T-helper 1 cell treated with Interleukin-12 subunit alpha and Interleukin-12 subunit beta and Interleukin-4 antibody, amounts not matched to agents 30 ng/mL and 1 ng/mL, for 36 hours (primary cell): ENCODE measurements around the gene LRRC8D. TPM values are rescaled to one million over a fixed set of nuclear protein-coding genes. Genes with fewer than 3 reads are reported as not detected.

Experiments
- intact Hi-C: fragments of 100-400 bp; cut with micrococcal nuclease; formaldehyde crosslinking; loops from one replicate; pipeline ENCODE4 v1.15.1; 2024
- total RNA-seq: library from RNA; stranded (reverse); gene quantifications from 2 replicates; pipeline ENCODE4 v1.2.3, GENCODE V29; 2022

The LRRC8D gene
- total RNA-seq, 1 donor from 2014 or later: 34.4 TPM

GRCh38 chr1:89953131-89953626 lies 132.3 kb downstream of the LRRC8D start:
- intact Hi-C loops: no loop called here

GRCh38 chr1:89953929-89954328 lies 133.1 kb downstream of the LRRC8D start:
- intact Hi-C loops: no loop called here

- intact Hi-C loops: no loop called here
These were observed 133.6 kb downstream of the LRRC8D start for GRCh38 chr1:89954401-89954800.

GRCh38 chr1:89955311-89956205 lies 134.7 kb downstream of the LRRC8D start:
- intact Hi-C loops: loop anchor here (2.0 to 5.0 kb wide), 2 partner anchors 98 to 113 kb away; no protein-coding TSS in a partner anchor

- intact Hi-C loops: loop anchor here (2.0 to 5.0 kb wide), 2 partner anchors 100 to 114 kb away; no protein-coding TSS in a partner anchor
These were observed 136.3 kb downstream of the LRRC8D start for GRCh38 chr1:89957107-89957506.

GRCh38 chr1:89958851-89959654 lies 138.2 kb downstream of the LRRC8D start:
- intact Hi-C loops: loop anchor here (5.0 kb wide), 1 partner anchor 102 kb away; no protein-coding TSS in a partner anchor

GRCh38 chr1:89959719-89960118 lies 138.9 kb downstream of the LRRC8D start:
- intact Hi-C loops: loop anchor here (5.0 kb wide), 1 partner anchor 102 kb away; no protein-coding TSS in a partner anchor

- intact Hi-C loops: no loop called here
These were observed 141.4 kb downstream of the LRRC8D start for GRCh38 chr1:89962024-89962741.

- intact Hi-C loops: no loop called here
These were observed 141.9 kb downstream of the LRRC8D start for GRCh38 chr1:89962742-89963075.

- intact Hi-C loops: no loop called here
These were observed 144.4 kb downstream of the LRRC8D start for GRCh38 chr1:89965193-89965768.

- intact Hi-C loops: no loop called here
These were observed 145.8 kb downstream of the LRRC8D start for GRCh38 chr1:89966656-89967055.

- intact Hi-C loops: no loop called here
These were observed 150.8 kb downstream of the LRRC8D start for GRCh38 chr1:89971600-89971999.

GRCh38 chr1:89972024-89972423 lies 151.2 kb downstream of the LRRC8D start:
- intact Hi-C loops: no loop called here

GRCh38 chr1:89973471-89974127 lies 152.8 kb downstream of the LRRC8D start:
- intact Hi-C loops: no loop called here

- intact Hi-C loops: no loop called here
These were observed 153.4 kb downstream of the LRRC8D start for GRCh38 chr1:89974256-89974655.

GRCh38 chr1:89974696-89975470 lies 154.1 kb downstream of the LRRC8D start:
- intact Hi-C loops: no loop called here

GRCh38 chr1:89975540-89976125 lies 154.8 kb downstream of the LRRC8D start:
- intact Hi-C loops: no loop called here

GRCh38 chr1:89978755-89979154 lies 157.9 kb downstream of the LRRC8D start:
- intact Hi-C loops: no loop called here

- intact Hi-C loops: loop anchor here (10.0 kb wide), 1 partner anchor 896 kb away; no protein-coding TSS in a partner anchor
These were observed 159.8 kb downstream of the LRRC8D start for GRCh38 chr1:89980605-89981004.
